PC-9 (cell line): ENCODE measurements around the gene MEF2C. TPM values are rescaled to one million over a fixed set of nuclear protein-coding genes. Genes with fewer than 3 reads are reported as not detected.

Experiments used
- BruUV-seq: library from RNA; stranded (reverse); fragments of 400-500 nt; replicated peaks from 2 replicates; lab custom pipeline; 2021; lab: Mats Ljungman, UMichigan
- CTCF ChIA-PET: fragments of 300-600 bp; sonication (Branson Sonifier 250); formaldehyde crosslinking; loops from one replicate; lab custom pipeline; 2022; ENCODE audit warnings: antibody characterized with exemption; lab: Charles Lee
- POLR2A ChIA-PET: fragments of 300-600 bp; sonication (Branson Sonifier 250); formaldehyde crosslinking; loops from one replicate; lab custom pipeline; 2022; ENCODE audit warnings: antibody characterized with exemption; ENCODE audit not compliant: unreplicated experiment; lab: Charles Lee
- DNase-seq, 2 experiments: peaks; one replicate each; pipeline versions ENCODE4 v3.0.0 to v3.0.0-alpha.2; 2015 to 2022; ENCODE audit warnings: mixed read lengths in 1 of 2
- H2AFZ ChIP-seq: fragments of 200-600 bp; sonication (generic); 2 replicates; pipeline ENCODE4 v1.8.1; 2017; ENCODE audit warnings: antibody characterized with exemption
- H3F3A ChIP-seq: fragments of 200-600 bp; sonication (generic); 2 replicates; pipeline ENCODE4 v1.8.1; 2017; ENCODE audit warnings: antibody characterized with exemption, mild to moderate bottlenecking, low read depth; ENCODE audit not compliant: insufficient read depth
- H3K27ac ChIP-seq: fragments of 200-600 bp; sonication (generic); 2 replicates; pipeline ENCODE4 v1.6.1; 2016; ENCODE audit warnings: mixed run types
- H3K27me3 ChIP-seq: fragments of 200-600 bp; sonication (generic); 2 replicates; pipeline ENCODE4 v1.6.1; 2016; ENCODE audit warnings: low read depth, mixed run types; ENCODE audit not compliant: insufficient read depth
- H3K36me3 ChIP-seq: fragments of 200-600 bp; sonication (generic); 2 replicates; pipeline ENCODE4 v1.6.1; 2016; ENCODE audit warnings: low read depth, mixed run types
- H3K4me1 ChIP-seq: fragments of 200-600 bp; sonication (generic); replicated peaks from 2 replicates; pipeline ENCODE4 v1.6.1; 2016; ENCODE audit warnings: mixed run types; ENCODE audit not compliant: insufficient read depth
- H3K4me2 ChIP-seq: fragments of 200-600 bp; sonication (generic); 2 replicates; pipeline ENCODE4 v1.6.1; 2017; ENCODE audit warnings: mixed run types
- H3K4me3 ChIP-seq: fragments of 200-600 bp; sonication (generic); 2 replicates; pipeline ENCODE4 v1.6.1; 2016; ENCODE audit warnings: mixed run types
- H3K79me2 ChIP-seq: fragments of 200-600 bp; sonication (generic); 2 replicates; pipeline ENCODE4 v1.6.1; 2017; ENCODE audit warnings: low read depth, mixed run types
- H3K9me2 ChIP-seq: fragments of 200-600 bp; sonication (generic); 2 replicates; pipeline ENCODE4 v1.8.1; 2017; ENCODE audit warnings: mild to moderate bottlenecking; ENCODE audit not compliant: insufficient read depth
- H3K9me3 ChIP-seq: fragments of 200-600 bp; sonication (generic); 2 replicates; pipeline ENCODE4 v1.8.1; 2016; ENCODE audit warnings: low read depth; ENCODE audit not compliant: insufficient read depth
- H4K20me1 ChIP-seq: fragments of 200-600 bp; sonication (generic); 2 replicates; pipeline ENCODE4 v1.8.1; 2017; ENCODE audit not compliant: insufficient read depth
- CTCF ChIP-seq: fragments of 200-600 bp; sonication (generic); conservative IDR thresholded peaks from 2 replicates; pipeline ENCODE4 v1.6.1; 2017; ENCODE audit warnings: mixed run types, antibody characterized with exemption, mild to moderate bottlenecking, moderate library complexity
- EZH2 ChIP-seq: fragments of 200-600 bp; sonication (generic); IDR thresholded peaks from 2 replicates; pipeline ENCODE4 v1.8.0; 2017; ENCODE audit warnings: antibody characterized with exemption, low read depth
- intact Hi-C: fragments of 100-400 bp; cut with micrococcal nuclease; formaldehyde crosslinking; loops from one replicate; pipeline ENCODE4 v1.10.0; 2022; ENCODE audit not compliant: unreplicated experiment
- total RNA-seq: library from RNA; stranded (reverse); gene quantifications from 2 replicates; pipeline ENCODE4 v1.2.3, GENCODE V29; 2021

MEF2C gene
- total RNA-seq, 1 experiment from 2014 or later: 2.5 TPM

GRCh38 chr5:88672644-88673252, 210.2 kb downstream of the MEF2C start:
- intact Hi-C loops: loop anchor here (10.0 kb wide), 1 partner anchor 168 kb away; no protein-coding TSS in a partner anchor
- Histone ChIP-seq H4K20me1 (no peaks in the 10 kb centered on the region), H3K27me3 (no peaks in the 10 kb centered on the region), H3K79me2 (no peaks in the 10 kb centered on the region), H3K4me3 (no peak overlapping the region), H3F3A (peaks cover 8% of the 10 kb centered on the region), H2AFZ (no peak overlapping the region), H3K4me1 (peaks cover 10% of the 10 kb centered on the region), H3K9me2 (no peaks in the 10 kb centered on the region), H3K36me3 (no peaks in the 10 kb centered on the region), H3K9me3 (no peaks in the 10 kb centered on the region), H3K27ac (no peak overlapping the region), H3K4me2 (no peak overlapping the region)
- ChIA-PET POLR2A (no interaction called here), CTCF (no interaction called here)
- no peak for DNase-seq
- no TSS peak for BruUV-seq
- TF ChIP-seq EZH2 (no peak), CTCF (no peak)

- ChIA-PET CTCF (no interaction called here), POLR2A (no interaction called here)
- no peaks in the 10 kb centered on the region for H3K9me2 ChIP-seq
- H3K79me2 ChIP-seq: no peaks in the 10 kb centered on the region
- no TSS peak for BruUV-seq
- no peak overlapping the region for H3K4me3 ChIP-seq
- H3K4me1 ChIP-seq: peaks cover 5% of the 10 kb centered on the region
- no peaks in the 10 kb centered on the region for H4K20me1 ChIP-seq
- H3K27me3 ChIP-seq: no peaks in the 10 kb centered on the region
- H3K36me3 ChIP-seq: no peaks in the 10 kb centered on the region
- intact Hi-C loops: loop anchor here (10.0 kb wide), 1 partner anchor 167 kb away; no protein-coding TSS in a partner anchor
- no peak for DNase-seq
- no peak for TF ChIP-seq EZH2
- TF ChIP-seq CTCF: no peak
- H3K9me3 ChIP-seq: no peaks in the 10 kb centered on the region
- H2AFZ ChIP-seq: no peak overlapping the region
- H3K4me2 ChIP-seq: no peak overlapping the region
- peaks cover 8% of the 10 kb centered on the region for H3F3A ChIP-seq
- H3K27ac ChIP-seq: no peak overlapping the region
Observed at GRCh38 chr5:88671505-88672499, 211.2 kb downstream of the MEF2C start.

GRCh38 chr5:88671106-88671504, 211.9 kb downstream of the MEF2C start:
- TF ChIP-seq CTCF (no peak), EZH2 (no peak)
- Histone ChIP-seq H3K79me2 (no peaks in the 10 kb centered on the region), H3K9me3 (no peaks in the 10 kb centered on the region), H3K27ac (no peak overlapping the region), H3K4me2 (no peak overlapping the region), H4K20me1 (no peaks in the 10 kb centered on the region), H3F3A (peaks cover 8% of the 10 kb centered on the region), H3K36me3 (no peaks in the 10 kb centered on the region), H3K9me2 (no peaks in the 10 kb centered on the region), H3K27me3 (no peaks in the 10 kb centered on the region), H3K4me1 (no peaks in the 10 kb centered on the region), H3K4me3 (no peak overlapping the region), H2AFZ (no peak overlapping the region)
- DNase-seq: no peak
- no TSS peak for BruUV-seq
- POLR2A ChIA-PET: no interaction called here
- intact Hi-C loops: loop anchor here (10.0 kb wide), 1 partner anchor 166 kb away; no protein-coding TSS in a partner anchor
- CTCF ChIA-PET: no interaction called here
